GM23338 (cell line): ENCODE data around the gene ATP4A. TPM values are rescaled to one million over a fixed set of nuclear protein-coding genes. Genes with fewer than 3 reads are reported as not detected.

Source experiments
- ATAC-seq: fragments of 200-7000 bp; cut with Tn5 transposase; 3 replicates; pipeline ENCODE4 v1.9.1; 2020
- DNase-seq: peaks from one replicate; pipeline ENCODE4 v3.0.0-alpha.2; 2015; ENCODE audit warnings: low spot score
- H2AFZ ChIP-seq: fragments of 200-600 bp; sonication (generic); 2 replicates; pipeline ENCODE4 v1.8.0; 2016; ENCODE audit warnings: antibody characterized with exemption, mild to moderate bottlenecking, moderate library complexity
- H3F3A ChIP-seq: fragments of 200-600 bp; sonication (generic); replicated peaks from 2 replicates; pipeline ENCODE4 v1.8.0; 2017; ENCODE audit warnings: antibody characterized with exemption, mixed run types, low read depth
- H3K27ac ChIP-seq: fragments of 200-600 bp; sonication (generic); 2 replicates; pipeline ENCODE4 v1.6.1; 2016; ENCODE audit warnings: low read depth
- H3K27me3 ChIP-seq: fragments of 200-600 bp; sonication (generic); 2 replicates; pipeline ENCODE4 v1.8.0; 2016; ENCODE audit warnings: mild to moderate bottlenecking, mixed run types, moderate library complexity; ENCODE audit not compliant: insufficient read depth
- H3K36me3 ChIP-seq: fragments of 200-600 bp; sonication (generic); 2 replicates; pipeline ENCODE4 v1.8.0; 2016; ENCODE audit warnings: mild to moderate bottlenecking; ENCODE audit not compliant: insufficient read depth
- H3K4me1 ChIP-seq: fragments of 200-600 bp; sonication (generic); 2 replicates; pipeline ENCODE4 v1.8.0; 2016; ENCODE audit warnings: mild to moderate bottlenecking, moderate library complexity; ENCODE audit not compliant: insufficient read depth
- H3K4me2 ChIP-seq: fragments of 200-600 bp; sonication (generic); 2 replicates; pipeline ENCODE4 v1.7.1; 2017; ENCODE audit warnings: mixed run types
- H3K4me3 ChIP-seq: fragments of 200-600 bp; sonication (generic); 2 replicates; pipeline ENCODE4 v1.6.1; 2016; ENCODE audit warnings: mixed run types
- H3K79me2 ChIP-seq: fragments of 200-600 bp; sonication (generic); replicated peaks from 2 replicates; pipeline ENCODE4 v1.8.0; 2017; ENCODE audit warnings: mild to moderate bottlenecking; ENCODE audit not compliant: insufficient read depth
- H3K9me2 ChIP-seq: fragments of 200-600 bp; sonication (generic); 2 replicates; pipeline ENCODE4 v1.8.0; 2017; ENCODE audit not compliant: insufficient read depth
- H4K20me1 ChIP-seq: fragments of 200-600 bp; sonication (generic); replicated peaks from 2 replicates; pipeline ENCODE4 v1.8.0; 2017; ENCODE audit warnings: mild to moderate bottlenecking; ENCODE audit not compliant: insufficient read depth
- H3K27ac Mint-ChIP-seq: 2 replicates; pipeline ENCODE4 v1.8.0; 2020; ENCODE audit warnings: inconsistent platforms, mild to moderate bottlenecking, moderate library complexity, mixed read lengths
- H3K27me3 Mint-ChIP-seq: 3 replicates; pipeline ENCODE4 v1.8.0; 2022; ENCODE audit warnings: low read depth, mild to moderate bottlenecking, moderate library complexity, mixed read lengths, inconsistent platforms; ENCODE audit not compliant: insufficient read depth, poor library complexity
- H3K36me3 Mint-ChIP-seq: 3 replicates; pipeline ENCODE4 v1.8.0; 2021; ENCODE audit warnings: low read depth, mild to moderate bottlenecking, inconsistent platforms, moderate library complexity, mixed read lengths
- H3K4me1 Mint-ChIP-seq: 3 replicates; pipeline ENCODE4 v1.8.0; 2020; ENCODE audit warnings: mild to moderate bottlenecking, inconsistent platforms, mixed read lengths
- H3K4me3 Mint-ChIP-seq: 3 replicates; pipeline ENCODE4 v1.8.0; 2021; ENCODE audit warnings: moderate library complexity, mild to moderate bottlenecking, inconsistent platforms, mixed read lengths
- H3K9me3 Mint-ChIP-seq: 3 replicates; pipeline ENCODE4 v1.8.0; 2020; ENCODE audit warnings: moderate library complexity, mild to moderate bottlenecking, inconsistent platforms, mixed read lengths
- CREB1 ChIP-seq: fragments of 250-450 bp; sonication (Bioruptor Pico); IDR thresholded peaks from 2 replicates; pipeline ENCODE4 v1.5.0; 2020; ENCODE audit warnings: low read depth, mild to moderate bottlenecking, moderate library complexity
- CTCF ChIP-seq, 2 experiments: fragments of 200-600 bp in 1 of 2; sonication (generic) in 1 of 2; conservative IDR thresholded peaks; 2 replicates each; pipeline versions ENCODE4 v1.5.1 to v1.6.1; 2016 to 2017; ENCODE audit warnings: antibody characterized with exemption in 2 of 2, low read depth in 2 of 2, mild to moderate bottlenecking in 2 of 2, moderate library complexity in 1 of 2
- ETS1 ChIP-seq: IDR thresholded peaks from 2 replicates; pipeline ENCODE4 v1.6.1; 2016; ENCODE audit warnings: antibody characterized with exemption
- EZH2 ChIP-seq: fragments of 200-600 bp; sonication (generic); IDR thresholded peaks from one replicate; pipeline ENCODE4 v1.8.0; 2017; ENCODE audit warnings: antibody characterized with exemption, mild to moderate bottlenecking, low read depth; ENCODE audit not compliant: unreplicated experiment
- EZH2phosphoT487 ChIP-seq: fragments of 200-600 bp; sonication (generic); IDR thresholded peaks from one replicate; pipeline ENCODE4 v1.8.1; 2018; ENCODE audit warnings: antibody characterized with exemption; ENCODE audit not compliant: unreplicated experiment
- JUNB ChIP-seq: IDR thresholded peaks from one replicate; pipeline ENCODE4 v1.6.1; 2016; ENCODE audit warnings: antibody characterized with exemption; ENCODE audit not compliant: unreplicated experiment
- NANOG ChIP-seq: IDR thresholded peaks from 2 replicates; pipeline ENCODE4 v1.6.1; 2016; ENCODE audit warnings: antibody characterized with exemption, borderline replicate concordance
- POLR2AphosphoS5 ChIP-seq: IDR thresholded peaks from 2 replicates; pipeline ENCODE4 v1.6.1; 2016; ENCODE audit warnings: antibody characterized with exemption, low read depth
- REST ChIP-seq: IDR thresholded peaks from one replicate; pipeline ENCODE4 v1.6.1; 2018; ENCODE audit warnings: antibody characterized with exemption; ENCODE audit not compliant: unreplicated experiment
- STAT1 ChIP-seq: IDR thresholded peaks from one replicate; pipeline ENCODE4 v1.6.1; 2016; ENCODE audit warnings: antibody characterized with exemption; ENCODE audit not compliant: unreplicated experiment
- ZNF114 ChIP-seq: fragments of 250-450 bp; sonication (Bioruptor Pico); IDR thresholded peaks from 2 replicates; pipeline ENCODE4 v1.5.0; 2020; ENCODE audit warnings: mild to moderate bottlenecking, moderate library complexity
- ZNF331 ChIP-seq: fragments of 250-450 bp; sonication (Bioruptor Pico); IDR thresholded peaks from 2 replicates; pipeline ENCODE4 v1.5.0; 2020; ENCODE audit warnings: low read depth, mild to moderate bottlenecking, moderate library complexity
- ZNF462 ChIP-seq: fragments of 250-450 bp; sonication (Bioruptor Pico); IDR thresholded peaks from 2 replicates; pipeline ENCODE4 v1.5.0; 2020; ENCODE audit warnings: mild to moderate bottlenecking, moderate library complexity
- polyA plus RNA-seq: library from polyadenylated mRNA; unstranded; fragments of >200 nt; fragmentation: Nextera tagmentation; extraction: Ambion mirVana; gene quantifications from 2 replicates; pipeline ENCODE4 v1.2.1, GENCODE V29; 2016
- total RNA-seq: library from RNA; depleted of rRNA; stranded (reverse); fragments of >200 nt; shearing (Covaris generic); gene quantifications from 2 replicates; pipeline ENCODE4 v1.2.3, GENCODE V29; 2014

The ATP4A gene
- total and polyA plus RNA-seq, 2 experiments from 2014 or later: 0.61 to 0.63 TPM

DNA sequence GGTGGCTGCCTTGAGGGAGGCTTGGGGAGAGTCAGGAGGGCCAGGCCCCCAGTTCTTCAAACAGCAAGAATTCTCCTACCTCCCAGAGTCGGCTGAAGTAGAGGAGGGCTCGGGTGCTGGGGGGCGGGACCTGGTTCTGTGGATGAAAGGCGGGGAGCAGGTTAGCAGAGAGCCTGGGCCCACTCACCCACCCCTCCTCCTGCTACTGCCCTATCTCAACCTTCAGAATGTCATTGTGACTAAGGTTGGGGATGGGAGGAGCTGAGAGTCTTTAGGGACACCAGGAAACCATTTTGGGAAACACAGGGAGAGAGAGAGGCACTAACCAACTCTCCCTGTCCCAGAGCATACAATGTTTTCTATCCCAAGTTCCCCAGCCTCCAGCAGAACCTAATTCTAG is 60.7 kb downstream of the ATP4A start:
- Mint-ChIP-seq H3K4me3 (no peak overlapping the region), H3K27ac (no peak overlapping the region; the same call in 1 of the 2 replicates), H3K4me1 (peaks cover 18% of the 10 kb centered on the region), H3K27me3 (peaks cover 20% of the 10 kb centered on the region), H3K36me3 (peaks cover 93% of the 10 kb centered on the region), H3K9me3 (no peaks in the 10 kb centered on the region)
- H3K36me3 ChIP-seq: peaks cover 39% of the 10 kb centered on the region
- peaks cover 4% of the 10 kb centered on the region; the same call in 1 of the 2 replicates for H3F3A ChIP-seq
- no peak for DNase-seq
- H3K4me1 ChIP-seq: no peaks in the 10 kb centered on the region; the same call in 1 of the 2 replicates
- no peak; the same call in 2 of the 3 replicates for ATAC-seq
- no peaks in the 10 kb centered on the region for H3K9me2 ChIP-seq
- peaks cover 13% of the 10 kb centered on the region for H3K79me2 ChIP-seq
- H3K27me3 ChIP-seq: no peaks in the 10 kb centered on the region
- H3K4me3 ChIP-seq: no peak overlapping the region
- TF ChIP-seq EZH2 (no peak), NANOG (no peak), STAT1 (no peak), ZNF462 (CRISPR knock-in tag) (no peak), CTCF (conservative IDR thresholded peaks at IDR 0.05; ENCODE audit: low read depth in 2 of 2) (no peak), ZNF114 (no peak), POLR2AphosphoS5 (no peak), CREB1 (CRISPR knock-in tag) (no peak), ZNF331 (no peak), EZH2phosphoT487 (no peak), ETS1 (no peak), JUNB (no peak), REST (no peak)
- H4K20me1 ChIP-seq: peaks cover 13% of the 10 kb centered on the region
- H3K27ac ChIP-seq: no peak overlapping the region
- no peak overlapping the region for H2AFZ ChIP-seq
- no peak overlapping the region for H3K4me2 ChIP-seq
